Stimulated activated CD4-positive, alpha-beta T cell treated with anti-CD3 and anti-CD28 coated beads, Interleukin-12 subunit alpha, Interleukin-12 subunit beta, amount 100 ng/mL, for 48 hours (primary cell): ENCODE results near the gene ATRN.

Experiments used
- DNase-seq, 3 donors: peaks; one replicate each; pipeline ENCODE4 v3.0.0-alpha.2; 2020; ENCODE audit warnings: low read depth in 2 of 3, low spot score in 1 of 3

Gene ATRN

DNA sequence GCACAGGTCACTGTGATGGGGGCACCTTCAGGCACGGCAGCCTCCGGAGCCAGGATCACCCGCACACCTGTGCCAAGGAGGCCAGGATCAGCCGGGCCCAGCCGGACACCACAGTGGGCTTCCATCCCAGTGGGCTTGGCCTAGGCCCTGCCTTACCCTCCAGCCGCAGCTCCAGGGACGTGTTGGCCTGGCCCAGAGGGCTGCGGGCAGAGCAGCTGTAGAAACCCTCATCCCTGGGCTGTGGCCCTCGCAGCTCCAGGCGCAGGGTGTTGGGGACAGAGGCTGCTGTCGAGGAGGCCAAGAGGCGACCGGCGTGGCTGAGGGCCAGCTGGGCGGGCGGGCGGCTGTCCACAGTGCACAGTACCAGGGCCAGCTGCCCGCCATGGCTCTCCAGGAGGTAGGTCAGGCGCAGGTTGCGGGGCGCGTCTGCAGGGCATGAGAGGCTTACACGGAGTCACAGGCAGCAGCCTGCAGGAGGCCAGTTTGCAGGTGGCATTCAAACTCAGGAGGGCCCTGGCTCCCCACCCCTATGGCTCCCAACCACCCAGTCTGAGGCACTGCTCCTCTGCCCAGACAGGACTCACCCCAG, 222.0 kb downstream of the ATRN start:
- no peak for DNase-seq

GRCh38 chr20:3693376-3693775, 222.6 kb downstream of the ATRN start:
- DNase-seq = no peak

GRCh38 chr20:3694864-3695263, 224.0 kb downstream of the ATRN start:
- DNase-seq = no peak

DNA sequence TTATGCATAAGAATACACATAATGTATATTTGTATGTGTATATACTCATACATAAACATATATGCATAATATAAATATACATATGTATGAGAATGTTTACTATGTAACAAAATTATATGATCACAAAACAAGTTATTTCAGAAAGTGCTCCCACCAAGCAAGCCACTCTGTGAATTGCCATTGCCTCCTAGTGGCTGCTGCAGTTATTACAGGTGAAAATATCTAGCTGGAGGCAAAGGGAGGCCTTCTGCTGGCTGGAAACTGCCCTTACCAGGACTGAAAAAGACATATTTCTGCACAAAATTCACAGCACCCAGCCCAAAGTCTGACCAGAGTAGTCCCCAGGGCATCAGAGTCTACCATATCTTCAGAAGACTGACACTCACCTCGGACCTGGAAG, 225.4 kb downstream of the ATRN start:
- peak in 1 of 3 donors; percentile 22 for DNase-seq

DNA sequence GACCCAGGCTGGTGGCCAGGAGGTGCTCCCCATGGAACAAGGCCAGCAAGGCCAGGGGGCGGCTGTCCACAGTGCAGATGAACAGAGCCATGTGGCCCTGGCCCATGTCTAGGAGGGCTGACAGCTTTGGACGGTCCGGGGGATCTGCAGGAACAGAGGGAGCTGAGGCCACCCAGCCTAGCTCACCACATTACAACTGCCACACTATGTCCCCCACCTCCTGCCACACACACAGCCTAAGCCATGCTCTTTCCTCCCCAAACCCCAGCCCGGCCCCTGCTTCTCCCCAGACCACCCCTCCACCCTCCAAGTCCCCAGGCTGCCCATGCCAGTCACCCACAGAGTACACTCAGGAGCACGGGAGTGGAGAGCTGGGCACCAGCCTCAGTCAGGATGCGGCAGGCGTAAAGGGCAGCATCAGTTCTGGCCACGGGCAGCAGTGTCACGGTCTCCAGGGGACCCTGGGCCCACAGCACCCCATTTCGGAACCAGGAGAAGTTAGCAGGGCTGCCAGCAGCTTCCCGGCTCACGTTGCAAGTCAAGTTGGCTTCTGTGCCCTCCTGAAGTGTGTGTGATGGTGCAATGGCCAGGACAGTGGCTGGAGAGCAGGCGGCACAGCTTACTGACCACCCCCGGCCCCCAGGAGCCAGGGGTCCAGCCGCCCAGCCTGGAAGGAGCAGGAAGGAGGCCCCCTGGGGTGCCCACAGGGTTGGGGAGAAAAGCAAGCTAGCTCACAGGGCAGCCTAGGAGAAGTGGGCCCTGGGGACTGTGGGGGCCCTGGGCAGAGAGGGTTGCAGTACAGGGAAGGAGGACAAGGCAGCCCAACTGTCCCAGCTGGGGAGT, 226.1 kb downstream of the ATRN start:
- DNase-seq = no peak

- no peak for DNase-seq
Observed at GRCh38 chr20:3697588-3698305, 226.9 kb downstream of the ATRN start.

DNA sequence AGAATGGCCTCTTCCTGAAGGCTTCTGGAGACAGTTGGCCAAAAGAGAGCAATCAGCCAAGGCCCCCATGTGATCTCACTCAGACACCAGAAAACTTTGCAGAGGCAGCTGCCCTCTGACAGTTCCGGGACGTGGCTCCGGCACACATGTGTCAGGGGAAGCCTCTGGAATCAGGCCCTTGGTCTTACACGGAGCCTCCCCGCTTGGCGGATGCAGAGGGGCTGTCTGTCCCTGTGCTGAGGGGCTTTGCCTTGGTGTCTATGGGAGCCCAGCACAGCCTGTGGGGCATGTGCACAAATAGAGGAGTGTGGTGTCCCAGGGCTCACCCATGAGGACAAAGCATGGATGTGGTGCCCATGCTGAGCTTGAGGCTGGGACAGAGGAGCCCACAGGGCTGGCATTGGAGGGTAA, 227.8 kb downstream of the ATRN start:
- no peak for DNase-seq

DNA sequence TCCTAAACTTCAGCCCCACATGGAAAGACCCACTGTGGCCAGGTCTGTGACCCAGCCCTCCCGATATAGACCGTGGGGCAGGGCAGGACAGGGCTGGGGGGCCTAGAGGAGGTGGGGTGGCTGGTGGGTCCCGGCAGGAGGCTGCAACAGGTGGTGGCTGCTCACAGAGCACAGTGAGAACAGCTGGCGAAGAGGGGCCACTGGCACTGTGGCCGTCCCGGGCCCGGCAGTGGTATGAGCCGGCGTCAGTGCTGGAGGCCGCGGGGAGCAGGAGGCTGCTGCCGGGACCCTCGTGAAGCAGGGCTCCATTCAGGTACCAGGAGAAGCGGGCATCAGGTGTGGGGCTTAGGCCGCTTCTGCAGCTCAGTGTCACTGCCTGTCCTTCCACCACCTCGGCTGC, 228.2 kb downstream of the ATRN start:
- DNase-seq = no peak
